Stimulated activated CD4-positive, alpha-beta T cell treated with anti-CD3 and anti-CD28 coated beads, Interleukin-2, amount 100 ng/mL, for 24 hours (primary cell): ENCODE results near the gene TRPM4.
"Not testable (repeated sequence)": the region's sequence is repeated elsewhere in the genome, so short reads cannot be mapped to it uniquely, and the experiment has no call there.

Experiments
- DNase-seq, 2 donors: peaks; one replicate each; pipeline ENCODE4 v3.0.0-alpha.2; 2020

TRPM4 gene

GRCh38 chr19:49152119-49152550 lies 5.5 kb upstream of the TRPM4 start:
- no peak for DNase-seq

GRCh38 chr19:49153167-49153809 lies 4.3 kb upstream of the TRPM4 start:
- DNase-seq: no peak

GRCh38 chr19:49154279-49154678 lies 3.3 kb upstream of the TRPM4 start:
- DNase-seq: no peak

GRCh38 chr19:49155005-49155819 lies 2.4 kb upstream of the TRPM4 start, which contains the start of gene HRC:
Gene HRC (minus strand): TSS chr19:49155396. CDS start chr19:49155237, 159 bp downstream.
- no peak for DNase-seq

GRCh38 chr19:49155820-49156346 lies 1.7 kb upstream of the TRPM4 start:
- DNase-seq: no peak

GRCh38 chr19:49160450-49161189 lies 3.0 kb downstream of the TRPM4 start:
- no peak for DNase-seq

GRCh38 chr19:49161987-49162386 lies 4.4 kb downstream of the TRPM4 start:
- DNase-seq: no peak

GRCh38 chr19:49165111-49165750 lies 7.6 kb downstream of the TRPM4 start:
- DNase-seq: no peak

- no peak for DNase-seq
Measured at GRCh38 chr19:49165865-49166301, 8.3 kb downstream of the TRPM4 start.

- DNase-seq: no peak
Measured at GRCh38 chr19:49167857-49168409, 10.3 kb downstream of the TRPM4 start.

GRCh38 chr19:49168421-49168820 lies 10.8 kb downstream of the TRPM4 start:
- no peak for DNase-seq

GRCh38 chr19:49173198-49173597 lies 15.6 kb downstream of the TRPM4 start:
- DNase-seq: no peak

- no peak for DNase-seq
Measured at GRCh38 chr19:49180659-49181058, 23.1 kb downstream of the TRPM4 start.

- not testable (repeated sequence) for DNase-seq
Measured at GRCh38 chr19:49182010-49182847, 24.6 kb downstream of the TRPM4 start.

GRCh38 chr19:49182848-49183375 lies 25.3 kb downstream of the TRPM4 start:
- DNase-seq: no peak

GRCh38 chr19:49186108-49186507 lies 28.5 kb downstream of the TRPM4 start:
- DNase-seq: no peak

GRCh38 chr19:49188626-49189200 lies 31.1 kb downstream of the TRPM4 start:
- no peak for DNase-seq

- DNase-seq: no peak
Measured at GRCh38 chr19:49189259-49189658, 31.7 kb downstream of the TRPM4 start.

- DNase-seq: no peak
Measured at GRCh38 chr19:49190781-49191180, 33.2 kb downstream of the TRPM4 start.

GRCh38 chr19:49193822-49194394 lies 36.3 kb downstream of the TRPM4 start:
- DNase-seq: no peak
